MM.1S (cell line): ENCODE data around the gene GALNT10.

ENCODE experiments used
- CTCF ChIP-seq: fragments of 300-600 bp; sonication (generic); IDR thresholded peaks from 2 replicates; pipeline ENCODE4 v1.5.1; 2016; ENCODE audit warnings: antibody characterized with exemption, low read length, mixed read lengths
- EZH2 ChIP-seq: fragments of 300-600 bp; sonication (generic); optimal IDR thresholded peaks from 2 replicates; pipeline ENCODE3; 2017; ENCODE audit warnings: low read depth, mild to moderate bottlenecking, antibody characterized with exemption, low read length, mixed read lengths
- EZH2phosphoT487 ChIP-seq: fragments of 300-600 bp; sonication (generic); IDR thresholded peaks from 2 replicates; pipeline ENCODE4 v1.6.1; 2018; ENCODE audit warnings: antibody characterized with exemption, low read length

GRCh38 chr5:154251529-154251928 lies 61.0 kb downstream of the GALNT10 start:
- no peak for TF ChIP-seq CTCF
- TF ChIP-seq EZH2 = no peak
- TF ChIP-seq EZH2phosphoT487 = no peak
